GM19193 (cell line): ENCODE measurements around the gene RRP9.

Experiments used
- POLR2A ChIP-seq: IDR thresholded peaks from 4 replicates; pipeline ENCODE4 v1.6.1; 2011; ENCODE audit not compliant: insufficient read depth, insufficient read length; ENCODE audit errors: extremely low read depth

The RRP9 gene

DNA sequence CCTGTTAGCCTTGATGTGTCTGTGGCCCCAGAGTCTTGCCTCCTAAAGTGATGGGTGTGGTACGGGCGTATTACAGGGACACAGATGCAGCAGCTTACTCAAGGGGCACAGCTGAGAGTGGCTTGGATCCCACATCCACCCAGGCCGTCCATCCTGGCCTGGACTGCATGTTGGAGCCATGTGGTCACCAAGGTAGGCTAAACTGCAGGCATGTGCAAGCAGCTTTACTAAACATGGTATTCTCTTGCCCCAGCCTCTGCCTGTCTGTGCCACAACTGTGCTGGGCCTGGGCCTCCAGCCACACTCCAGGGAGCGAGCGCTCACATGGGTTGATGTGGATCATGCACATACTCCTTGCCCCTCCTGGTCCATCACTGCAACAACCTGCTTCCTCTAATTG lies 7.4 kb upstream of the RRP9 start:
- TF ChIP-seq POLR2A: no peak

DNA sequence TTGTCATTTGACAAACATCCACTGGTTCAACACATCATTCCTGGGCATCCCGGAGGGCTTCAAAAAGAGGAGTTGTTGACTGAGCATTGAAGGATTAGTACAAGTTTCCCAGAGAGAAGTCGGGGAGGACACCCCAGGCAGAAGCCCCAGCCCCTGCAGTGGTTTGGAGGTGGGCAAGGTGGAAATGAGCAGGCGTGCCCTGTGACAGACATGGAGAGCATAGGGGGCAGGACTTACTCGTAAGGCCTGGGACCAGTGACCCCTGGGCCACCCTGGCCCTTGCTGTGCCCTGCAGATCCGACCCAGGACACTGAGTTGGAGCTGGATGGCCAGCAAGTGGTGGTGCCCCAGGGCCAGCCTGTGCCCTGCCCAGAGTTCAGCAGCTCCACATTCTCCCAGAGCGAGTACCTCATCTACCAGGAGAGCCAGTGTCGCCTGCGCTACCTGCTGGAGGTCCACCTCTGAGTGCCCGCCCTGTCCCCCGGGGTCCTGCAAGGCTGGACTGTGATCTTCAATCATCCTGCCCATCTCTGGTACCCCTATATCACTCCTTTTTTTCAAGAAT lies 6.4 kb upstream of the RRP9 start:
- TF ChIP-seq POLR2A: no peak

DNA sequence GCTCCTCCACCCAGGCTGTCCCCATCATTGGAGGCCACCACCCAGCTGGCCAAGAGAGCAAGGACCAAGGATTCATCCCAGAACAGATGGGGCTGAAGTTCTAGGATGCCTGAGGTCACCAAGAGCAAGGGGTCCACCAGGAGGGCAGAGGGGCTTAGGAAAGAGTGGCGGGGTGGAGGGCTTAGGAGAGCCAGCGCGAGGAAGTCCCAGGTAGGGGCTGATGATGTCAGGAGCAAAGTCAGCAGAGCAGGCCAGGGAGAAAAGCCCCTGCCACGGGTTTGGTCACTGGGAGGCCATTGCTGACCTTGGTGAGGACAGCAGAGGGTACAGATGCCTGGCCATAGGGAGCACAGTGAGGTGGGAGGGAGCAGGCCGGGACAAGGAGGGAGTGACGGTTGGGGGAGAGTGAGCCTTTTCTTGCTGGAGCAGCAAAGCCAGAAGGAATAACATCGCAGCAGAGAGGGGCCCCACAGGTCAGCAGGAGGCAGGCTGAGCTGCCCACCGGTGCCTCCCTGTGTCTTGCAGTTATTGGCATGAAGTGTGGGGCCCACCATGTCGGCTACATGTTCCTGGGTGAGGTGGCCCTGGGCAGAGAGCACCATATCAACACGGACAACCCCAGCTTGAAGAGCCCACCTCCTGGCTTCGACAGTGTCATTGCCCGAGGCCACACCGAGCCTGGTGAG lies 5.7 kb upstream of the RRP9 start:
- no peak for TF ChIP-seq POLR2A

DNA sequence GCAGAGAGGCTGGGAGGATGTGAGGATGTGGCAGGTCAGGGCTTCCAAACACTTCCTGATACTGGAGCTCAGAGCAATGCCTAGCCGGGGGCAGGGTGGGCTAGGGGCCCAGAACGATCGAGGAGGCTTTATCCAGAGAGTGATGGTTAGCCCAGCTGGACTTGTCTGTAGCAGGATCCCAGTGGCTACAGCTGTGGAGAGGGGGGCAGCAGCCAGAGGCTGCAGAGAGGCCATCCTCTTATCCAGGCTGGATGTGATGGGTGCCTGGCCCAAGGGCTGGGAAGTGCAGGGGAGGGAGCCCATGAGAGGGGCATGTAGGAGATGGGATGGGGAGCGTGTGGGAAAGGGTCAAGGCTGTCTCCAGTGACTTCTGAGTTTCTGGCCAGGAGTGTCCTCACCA lies 5.1 kb upstream of the RRP9 start:
- no peak for TF ChIP-seq POLR2A

DNA sequence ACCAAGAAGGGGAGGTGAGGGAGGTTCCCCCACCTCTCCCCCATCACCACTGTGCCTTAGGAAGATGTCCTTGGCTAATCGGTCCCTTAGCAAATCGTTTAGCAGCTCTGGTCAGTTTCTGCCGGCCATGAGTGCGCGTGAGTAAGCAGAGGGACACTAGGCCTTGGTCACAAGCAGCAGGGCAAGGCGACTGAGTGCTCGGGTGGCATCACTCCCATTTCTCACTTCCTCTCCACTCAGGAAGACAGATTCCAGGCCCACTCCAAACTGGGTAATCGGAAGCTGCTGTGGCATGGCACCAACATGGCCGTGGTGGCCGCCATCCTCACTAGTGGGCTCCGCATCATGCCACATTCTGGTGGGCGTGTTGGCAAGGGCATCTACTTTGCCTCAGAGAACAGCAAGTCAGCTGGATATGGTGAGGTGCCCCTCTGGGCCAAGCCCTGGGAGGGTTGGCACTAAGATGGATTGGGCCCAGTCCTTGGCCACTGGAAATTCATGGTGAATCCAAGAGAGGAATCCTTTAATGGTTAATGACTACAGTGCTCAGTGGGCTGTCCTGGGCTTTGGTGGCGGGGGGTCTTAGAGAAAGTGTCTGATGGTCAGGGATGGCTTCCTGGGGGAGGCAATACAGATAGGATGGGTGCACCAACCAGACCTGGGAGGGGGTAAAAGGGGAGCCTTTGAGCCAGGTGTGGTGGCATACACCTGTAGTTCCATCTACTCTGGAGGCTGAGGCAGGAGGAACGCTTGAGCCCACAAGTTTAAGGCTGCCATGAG lies 4.4 kb upstream of the RRP9 start:
- TF ChIP-seq POLR2A: no peak

DNA sequence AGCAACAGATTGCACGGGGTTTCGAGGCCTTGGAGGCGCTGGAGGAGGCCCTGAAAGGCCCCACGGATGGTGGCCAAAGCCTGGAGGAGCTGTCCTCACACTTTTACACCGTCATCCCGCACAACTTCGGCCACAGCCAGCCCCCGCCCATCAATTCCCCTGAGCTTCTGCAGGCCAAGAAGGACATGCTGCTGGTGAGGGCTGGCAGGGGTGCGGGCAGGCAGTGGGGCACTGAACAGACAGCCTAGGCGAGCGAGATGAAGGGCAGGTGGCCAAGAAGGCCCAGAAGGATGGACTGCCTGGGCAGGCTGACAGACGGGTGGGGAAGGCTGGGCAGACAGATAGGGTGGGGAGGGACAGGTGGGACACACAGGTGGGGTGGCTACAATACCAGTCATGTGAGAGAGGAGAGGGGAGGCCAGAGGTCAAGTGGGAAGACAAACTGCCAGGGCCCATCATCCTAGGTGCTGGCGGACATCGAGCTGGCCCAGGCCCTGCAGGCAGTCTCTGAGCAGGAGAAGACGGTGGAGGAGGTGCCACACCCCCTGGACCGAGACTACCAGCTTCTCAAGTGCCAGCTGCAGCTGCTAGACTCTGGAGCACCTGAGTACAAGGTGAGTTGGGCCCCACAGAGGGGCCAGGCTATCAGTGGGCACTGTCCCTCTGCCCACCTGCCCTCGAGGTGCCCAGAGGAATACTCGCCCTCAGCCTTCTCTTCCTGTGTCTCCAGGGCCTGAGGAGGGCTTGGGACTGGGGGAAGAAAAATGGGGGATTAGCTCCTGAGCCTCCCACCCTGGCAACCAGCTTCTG lies 3.5 kb upstream of the RRP9 start:
- no peak for TF ChIP-seq POLR2A

DNA sequence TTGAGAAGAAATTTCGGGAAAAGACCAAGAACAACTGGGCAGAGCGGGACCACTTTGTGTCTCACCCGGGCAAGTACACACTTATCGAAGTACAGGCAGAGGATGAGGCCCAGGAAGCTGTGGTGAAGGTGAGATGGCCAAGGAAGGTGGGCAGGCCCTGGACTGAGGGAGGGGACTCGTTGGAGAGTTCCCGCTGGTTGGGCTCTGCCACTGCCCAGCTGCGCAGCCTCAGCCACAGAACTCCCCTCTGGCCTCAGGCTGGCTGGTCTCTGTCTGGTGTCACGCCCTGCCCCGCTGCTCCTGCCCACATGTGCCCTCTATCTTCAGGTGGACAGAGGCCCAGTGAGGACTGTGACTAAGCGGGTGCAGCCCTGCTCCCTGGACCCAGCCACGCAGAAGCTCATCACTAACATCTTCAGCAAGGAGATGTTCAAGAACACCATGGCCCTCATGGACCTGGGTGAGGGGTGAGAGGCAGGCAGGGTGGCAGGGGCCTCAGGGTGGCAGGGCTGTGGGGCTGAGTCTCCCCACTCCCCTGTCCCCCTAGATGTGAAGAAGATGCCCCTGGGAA lies 2.8 kb upstream of the RRP9 start:
- no peak for TF ChIP-seq POLR2A

DNA sequence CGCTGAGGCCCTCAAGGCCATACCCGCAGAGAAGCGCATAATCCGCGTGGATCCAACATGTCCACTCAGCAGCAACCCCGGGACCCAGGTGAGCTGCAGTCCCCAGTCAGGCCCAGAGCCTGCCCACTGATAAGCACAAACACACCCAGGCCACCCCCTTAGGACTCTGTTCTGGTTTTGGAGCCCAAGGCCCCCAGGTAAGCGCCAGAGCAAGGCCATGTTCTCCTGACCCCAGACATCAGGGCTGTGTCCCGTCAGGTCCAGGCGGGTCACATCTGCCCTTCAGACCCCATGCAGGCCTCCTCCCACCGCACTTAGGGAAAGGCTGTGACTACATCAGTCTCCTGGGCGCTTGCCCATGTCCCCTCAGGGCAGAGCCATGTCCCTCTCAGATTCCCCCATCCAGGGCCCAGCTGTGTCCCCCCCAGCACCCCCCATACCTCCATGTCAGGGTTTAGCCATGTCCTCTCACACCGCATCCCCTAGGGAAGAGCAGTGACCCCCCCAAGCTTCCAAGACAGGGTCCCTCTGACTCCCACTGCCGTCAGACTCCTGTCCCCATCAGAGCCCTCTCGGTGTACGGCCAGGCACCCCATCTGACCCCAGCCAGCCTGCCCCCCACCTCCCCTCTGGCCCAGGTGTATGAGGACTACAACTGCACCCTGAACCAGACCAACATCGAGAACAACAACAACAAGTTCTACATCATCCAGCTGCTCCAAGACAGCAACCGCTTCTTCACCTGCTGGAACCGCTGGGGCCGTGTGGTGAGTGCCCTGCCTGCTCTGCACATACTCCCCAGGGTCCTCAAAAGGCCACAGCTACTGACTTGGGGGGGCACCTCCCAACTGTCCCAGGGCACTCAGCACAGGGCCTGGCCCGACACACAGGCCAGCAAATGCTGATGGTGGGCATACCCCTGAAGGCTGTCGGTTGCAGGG lies 2.0 kb upstream of the RRP9 start:
- TF ChIP-seq POLR2A: no peak

DNA sequence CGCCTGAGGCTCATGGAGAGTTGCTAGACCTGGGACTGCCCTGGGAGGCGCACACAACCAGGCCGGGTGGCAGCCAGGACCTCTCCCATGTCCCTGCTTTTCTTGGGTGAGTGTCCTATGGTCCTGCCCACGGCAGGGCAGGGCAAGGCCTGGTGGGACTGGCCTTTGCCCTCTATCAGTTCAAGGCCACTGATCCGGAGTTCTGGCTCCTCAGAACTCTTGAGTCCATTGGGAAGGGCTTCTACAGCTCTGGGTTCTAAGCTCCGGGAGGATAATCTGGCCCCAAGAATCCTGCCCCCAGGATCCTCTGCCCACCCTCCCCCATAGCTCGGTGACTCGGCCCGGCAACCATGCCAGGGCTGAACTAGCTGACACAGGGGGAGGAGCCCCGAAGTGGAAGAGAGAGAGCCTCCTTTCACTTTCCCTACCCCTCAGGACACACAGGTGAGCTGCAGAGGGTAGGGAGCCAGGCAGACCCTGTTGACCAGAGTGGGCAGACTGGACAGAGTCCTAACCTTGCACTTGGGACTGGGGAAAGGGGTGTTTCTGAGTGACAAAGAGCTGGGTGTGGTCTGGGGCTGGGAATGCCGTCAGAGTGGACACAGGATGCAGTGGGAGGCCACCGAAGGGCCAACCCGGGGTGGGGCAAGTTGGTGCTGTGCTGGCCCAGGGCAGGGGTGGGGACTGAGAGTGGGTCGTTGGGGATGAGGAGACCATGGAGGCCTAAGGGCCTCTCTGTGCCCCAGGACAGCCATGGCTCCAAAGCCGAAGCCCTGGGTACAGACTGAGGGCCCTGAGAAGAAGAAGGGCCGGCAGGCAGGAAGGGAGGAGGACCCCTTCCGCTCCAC lies 1.1 kb upstream of the RRP9 start:
- no peak for TF ChIP-seq POLR2A

DNA sequence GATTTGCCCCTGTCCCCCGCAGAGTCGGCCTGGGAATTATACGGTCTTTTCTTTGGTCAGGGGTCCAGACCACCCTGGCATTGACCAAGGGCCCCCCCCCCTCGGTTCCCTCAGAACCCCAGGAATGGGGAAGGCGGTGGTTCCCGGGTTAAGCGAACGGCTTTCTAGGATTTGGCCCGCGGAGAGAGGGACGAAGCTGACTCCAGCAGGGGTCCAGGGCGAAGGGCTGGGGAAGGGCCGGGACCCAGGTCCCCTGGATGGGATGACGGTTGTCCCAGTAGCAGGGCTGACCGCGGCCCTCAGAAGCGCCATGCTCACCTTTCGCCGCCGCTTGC lies 274 bp downstream of the RRP9 start:
- TF ChIP-seq POLR2A: no peak

DNA sequence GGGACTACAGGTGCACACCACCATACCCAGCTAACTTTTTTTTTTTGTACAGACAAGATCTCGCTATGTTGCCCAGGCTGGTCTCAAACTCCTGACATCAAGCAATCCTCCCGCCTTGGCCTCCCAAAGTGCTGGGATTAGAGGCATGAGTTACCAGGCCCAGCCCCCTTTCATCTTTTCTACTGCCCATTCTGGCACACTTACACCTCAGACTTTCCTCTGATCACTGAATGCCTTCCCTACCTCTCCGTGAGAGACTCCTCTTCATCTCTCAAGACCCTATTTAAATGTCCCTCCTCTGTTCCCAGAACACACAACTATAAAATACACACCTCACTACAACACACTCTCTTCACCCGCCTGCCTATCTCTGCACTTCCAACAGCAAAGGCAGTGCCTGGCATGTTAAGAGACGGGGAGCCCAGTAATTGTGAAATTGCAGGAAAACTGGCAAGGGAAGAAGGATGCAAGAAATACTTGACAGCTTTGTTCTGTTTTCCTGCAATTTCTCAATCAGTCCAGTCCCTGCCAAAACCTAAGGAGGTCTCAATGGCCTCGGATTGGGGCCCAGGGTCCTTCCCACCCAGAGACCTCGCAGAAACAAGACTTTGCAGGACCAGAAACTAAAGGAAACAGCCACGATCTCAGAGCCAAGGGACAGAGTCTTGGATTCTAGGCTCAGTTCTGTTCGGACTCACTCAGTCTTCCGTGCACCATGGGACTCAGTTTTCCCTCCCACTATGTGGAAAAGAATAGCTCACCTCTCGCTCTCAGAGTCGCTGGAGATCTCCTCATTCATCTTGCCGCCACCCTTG lies 849 bp downstream of the RRP9 start:
- TF ChIP-seq POLR2A: no peak

DNA sequence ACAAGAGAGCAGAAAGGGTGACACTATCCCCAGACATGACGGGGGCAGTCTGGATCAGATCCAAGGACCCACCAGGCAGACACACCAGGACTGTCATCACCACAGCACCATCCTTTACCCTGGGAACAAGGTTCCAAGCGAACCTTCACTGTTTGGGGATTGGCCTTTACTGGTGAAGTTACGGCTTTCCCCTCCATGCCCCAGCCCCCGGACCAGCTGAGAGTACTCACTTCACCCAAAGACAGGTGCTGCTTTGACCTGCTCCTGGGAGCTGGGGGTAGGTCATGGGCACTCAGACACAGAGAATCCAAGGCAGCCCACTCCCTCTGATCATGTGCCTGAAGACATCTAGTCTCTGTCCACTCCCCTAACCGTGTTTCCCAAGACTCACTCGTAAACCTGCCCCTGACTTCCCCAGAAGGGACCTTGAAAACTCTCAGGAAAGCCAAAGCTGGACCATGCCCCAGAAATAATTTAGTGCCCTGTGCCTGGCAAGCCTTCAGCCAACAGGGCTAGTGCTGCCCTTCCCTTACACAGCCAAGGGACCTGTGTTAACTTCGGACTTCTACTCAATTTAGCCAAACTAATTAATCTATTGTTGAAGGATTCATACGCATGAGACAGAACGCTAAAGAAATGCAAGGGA lies 2.8 kb downstream of the RRP9 start:
- TF ChIP-seq POLR2A: no peak
